ENCODE data around the gene ZDHHC7.

DNA sequence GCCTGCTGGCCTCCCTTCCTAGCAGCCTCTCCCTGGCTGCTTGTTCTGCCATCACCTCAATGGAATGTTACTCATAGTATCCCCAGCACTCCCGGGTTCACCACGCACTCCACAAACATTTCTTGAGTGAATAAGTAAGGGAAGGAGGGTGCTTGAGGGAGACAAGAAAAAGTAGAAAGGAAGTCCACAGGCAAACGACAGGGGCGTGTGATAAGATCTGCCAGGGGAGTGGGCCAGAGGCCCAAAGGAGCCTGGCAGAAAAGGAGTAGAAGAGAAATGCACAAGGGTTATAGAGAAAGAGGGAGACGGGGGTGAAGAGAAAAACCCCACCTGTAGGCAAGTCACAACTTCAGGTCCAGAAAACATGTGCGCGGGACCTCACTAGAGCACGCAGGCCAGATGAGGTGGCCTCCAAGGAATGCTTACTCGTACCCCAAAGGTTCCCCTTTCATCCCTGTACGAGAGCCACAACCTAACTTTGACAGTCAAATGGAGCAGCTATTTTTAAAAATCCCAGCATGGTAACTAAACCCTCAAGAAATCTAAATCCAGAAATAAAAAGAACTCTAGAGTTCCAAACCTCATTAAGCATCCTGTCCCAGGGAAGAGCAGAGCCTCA, 6.6 kb downstream of the ZDHHC7 start:
- TF ChIP-seq, protein P1, sequence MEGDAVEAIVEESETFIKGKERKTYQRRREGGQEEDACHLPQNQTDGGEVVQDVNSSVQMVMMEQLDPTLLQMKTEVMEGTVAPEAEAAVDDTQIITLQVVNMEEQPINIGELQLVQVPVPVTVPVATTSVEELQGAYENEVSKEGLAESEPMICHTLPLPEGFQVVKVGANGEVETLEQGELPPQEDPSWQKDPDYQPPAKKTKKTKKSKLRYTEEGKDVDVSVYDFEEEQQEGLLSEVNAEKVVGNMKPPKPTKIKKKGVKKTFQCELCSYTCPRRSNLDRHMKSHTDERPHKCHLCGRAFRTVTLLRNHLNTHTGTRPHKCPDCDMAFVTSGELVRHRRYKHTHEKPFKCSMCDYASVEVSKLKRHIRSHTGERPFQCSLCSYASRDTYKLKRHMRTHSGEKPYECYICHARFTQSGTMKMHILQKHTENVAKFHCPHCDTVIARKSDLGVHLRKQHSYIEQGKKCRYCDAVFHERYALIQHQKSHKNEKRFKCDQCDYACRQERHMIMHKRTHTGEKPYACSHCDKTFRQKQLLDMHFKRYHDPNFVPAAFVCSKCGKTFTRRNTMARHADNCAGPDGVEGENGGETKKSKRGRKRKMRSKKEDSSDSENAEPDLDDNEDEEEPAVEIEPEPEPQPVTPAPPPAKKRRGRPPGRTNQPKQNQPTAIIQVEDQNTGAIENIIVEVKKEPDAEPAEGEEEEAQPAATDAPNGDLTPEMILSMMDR (IDR thresholded peaks at IDR 0.05; ENCODE audit: low read depth, low read length) = no peak
- no peak for TF ChIP-seq EZH2phosphoT487 (IDR thresholded peaks at IDR 0.05; ENCODE audit: low read depth)
